Left hindlimb (tissue), 1 donor: ENCODE measurements around the gene CMTM3.
A peak's percentile ranks its signal among the peaks of the same experiment; 100 is the strongest.
"Not testable (repeated sequence)": the region's sequence is repeated elsewhere in the genome, so short reads cannot be mapped to it uniquely, and the experiment has no call there.

Experiments
- DNase-seq: peaks from one replicate; pipeline ENCODE4 v3.0.0-alpha.2; 2018

Gene CMTM3

GRCh38 chr16:66604376-66605176 is at the start of gene CMTM3:
Gene CMTM3, plus strand, starts transcription at chr16:66604704. Its CDS starts 102 bp downstream, at chr16:66604806.
- DNase-seq, result peak; percentile 89

GRCh38 chr16:66560107-66560506 is 44.4 kb upstream of the CMTM3 start:
- DNase-seq, result no peak

GRCh38 chr16:66561381-66562080 is 43.0 kb upstream of the CMTM3 start:
- no peak for DNase-seq

- no peak for DNase-seq
These were observed 42.1 kb upstream of the CMTM3 start for GRCh38 chr16:66562409-66562808.

GRCh38 chr16:66562986-66563385 is 41.5 kb upstream of the CMTM3 start:
- DNase-seq, result no peak

- DNase-seq, result no peak
These were observed 40.8 kb upstream of the CMTM3 start for GRCh38 chr16:66563574-66564334.

- DNase-seq, result no peak
These were observed 38.2 kb upstream of the CMTM3 start, which contains the start of gene CMTM1 for GRCh38 chr16:66566051-66566901. Gene CMTM1, plus strand, starts transcription at chr16:66566439. Its CDS starts 75 bp downstream, at chr16:66566514.

GRCh38 chr16:66567270-66567669 is 37.2 kb upstream of the CMTM3 start:
- DNase-seq, result not testable (repeated sequence)

- DNase-seq, result no peak
These were observed 36.1 kb upstream of the CMTM3 start for GRCh38 chr16:66568355-66568754.

GRCh38 chr16:66569131-66569530 is 35.4 kb upstream of the CMTM3 start:
- no peak for DNase-seq

GRCh38 chr16:66569827-66570405 is 34.6 kb upstream of the CMTM3 start:
- no peak for DNase-seq

GRCh38 chr16:66572356-66572755 is 32.1 kb upstream of the CMTM3 start:
- no peak for DNase-seq

- no peak for DNase-seq
These were observed 30.4 kb upstream of the CMTM3 start for GRCh38 chr16:66574081-66574480.

GRCh38 chr16:66574531-66574930 is 30.0 kb upstream of the CMTM3 start:
- no peak for DNase-seq

- no peak for DNase-seq
These were observed 29.4 kb upstream of the CMTM3 start for GRCh38 chr16:66575060-66575459.

- DNase-seq, result no peak
These were observed 28.2 kb upstream of the CMTM3 start for GRCh38 chr16:66576296-66576695.

GRCh38 chr16:66578651-66579531 is 25.6 kb upstream of the CMTM3 start, which contains the start of gene CMTM2:
Gene CMTM2, plus strand, starts transcription at chr16:66579463. Its CDS starts 145 bp downstream, at chr16:66579608.
- peak; percentile 71 for DNase-seq

GRCh38 chr16:66580605-66581209 is 23.8 kb upstream of the CMTM3 start:
- peak; percentile 47 for DNase-seq

- DNase-seq, result no peak
These were observed 23.1 kb upstream of the CMTM3 start for GRCh38 chr16:66581246-66581952.
